Endothelial cell of umbilical vein (primary cell): ENCODE results near the gene GNAI1. TPM values are rescaled to one million over a fixed set of nuclear protein-coding genes. Genes with fewer than 3 reads are reported as not detected.
A peak's percentile ranks its signal among the peaks of the same experiment; 100 is the strongest.

Source experiments
- BruUV-seq: library from RNA; stranded (reverse); fragments of 400-500 nt; replicated peaks from 2 replicates; lab custom pipeline; 2021; lab: Mats Ljungman, UMichigan
- CTCF ChIA-PET: fragments of 300-600, 350-600 bp; sonication (Branson Sonifier 250); formaldehyde crosslinking; loops from one replicate; lab custom pipeline; 2021; ENCODE audit warnings: antibody characterized with exemption, inconsistent platforms; lab: Charles Lee
- POLR2A ChIA-PET: fragments of 300-600, 350-600 bp; sonication (Branson Sonifier 250); formaldehyde crosslinking; loops from one replicate; lab custom pipeline; 2021; ENCODE audit warnings: antibody characterized with exemption, inconsistent platforms; lab: Charles Lee
- DNase-seq: peaks from one replicate; pipeline ENCODE4 v3.0.0-alpha.2; 2011; ENCODE audit warnings: low read depth, low spot score
- FAIRE-seq: peaks from 2 replicates; lab custom pipeline; 2011; peaks lifted over from hg19 to GRCh38; lab: Jason Lieb, UNC
- H2AFZ ChIP-seq: 2 replicates; pipeline ENCODE4 v1.6.0; 2012; ENCODE audit warnings: low read depth, low read length, control low read depth, inconsistent platforms
- H3K27ac ChIP-seq: 2 replicates; pipeline ENCODE4 v1.5.1; 2011; ENCODE audit warnings: low read depth, mild to moderate bottlenecking, control low read depth, low read length, moderate library complexity; ENCODE audit not compliant: insufficient read depth
- H3K27me3 ChIP-seq, 2 experiments: 2 replicates each; pipeline versions ENCODE4 v1.6.0 to v1.6.1; 2011; ENCODE audit warnings: low read length in 2 of 2, mixed read lengths in 1 of 2; ENCODE audit not compliant: control insufficient read depth in 2 of 2, insufficient read depth in 2 of 2
- H3K36me3 ChIP-seq, 2 experiments: 2 replicates in 1 of 2; 3 replicates in 1 of 2; pipeline ENCODE4 v1.5.1; 2011; ENCODE audit warnings: low read length in 2 of 2, mild to moderate bottlenecking in 1 of 2, moderate library complexity in 1 of 2; ENCODE audit not compliant: control insufficient read depth in 2 of 2, insufficient read depth in 2 of 2; ENCODE audit errors: extremely low read depth in 1 of 2
- H3K4me1 ChIP-seq: 3 replicates; pipeline ENCODE4 v1.5.1; 2011; ENCODE audit warnings: mild to moderate bottlenecking, low read length; ENCODE audit not compliant: control insufficient read depth, insufficient read depth; ENCODE audit errors: extremely low read depth
- H3K4me2 ChIP-seq: 2 replicates; pipeline ENCODE4 v1.6.1; 2011; ENCODE audit warnings: low read length, control low read depth, mixed read lengths; ENCODE audit not compliant: insufficient read depth
- H3K4me3 ChIP-seq, 3 experiments: fragments of 200-600 bp in 1 of 3; sonication (generic), shearing (Covaris generic) in 1 of 3; replicated peaks in 1 of 3; 2 replicates each; pipeline ENCODE4 v1.5.1; 2011 to 2016; ENCODE audit warnings: control low read depth in 3 of 3, low read length in 3 of 3, mild to moderate bottlenecking in 2 of 3, inconsistent platforms in 1 of 3, low read depth in 1 of 3, moderate library complexity in 1 of 3; ENCODE audit not compliant: insufficient read depth in 1 of 3
- H3K79me2 ChIP-seq: 2 replicates; pipeline ENCODE4 v1.6.0; 2012; ENCODE audit warnings: low read length, inconsistent platforms; ENCODE audit not compliant: control insufficient read depth, insufficient read depth
- H3K9ac ChIP-seq: replicated peaks from 2 replicates; pipeline ENCODE3; 2011; ENCODE audit warnings: low read length, control low read depth; ENCODE audit not compliant: insufficient read depth; ENCODE audit errors: extremely low read depth
- H3K9me1 ChIP-seq: replicated peaks from 3 replicates; pipeline ENCODE4 v1.6.0; 2011; ENCODE audit warnings: mild to moderate bottlenecking, low read length; ENCODE audit not compliant: control insufficient read depth, insufficient read depth; ENCODE audit errors: extremely low read depth
- H3K9me3 ChIP-seq: replicated peaks from 2 replicates; pipeline ENCODE4 v1.5.1; 2012; ENCODE audit warnings: low read length, inconsistent platforms; ENCODE audit not compliant: control insufficient read depth, insufficient read depth
- H4K20me1 ChIP-seq: replicated peaks from 2 replicates; pipeline ENCODE3; 2011; ENCODE audit warnings: mild to moderate bottlenecking, low read length; ENCODE audit not compliant: control insufficient read depth, insufficient read depth; ENCODE audit errors: extremely low read depth
- EZH2 ChIP-seq: IDR thresholded peaks from 2 replicates; pipeline ENCODE4 v1.6.1; 2012; ENCODE audit warnings: borderline replicate concordance, low read depth, mild to moderate bottlenecking, moderate library complexity, low read length, inconsistent platforms; ENCODE audit not compliant: severe bottlenecking
- FOS ChIP-seq: IDR thresholded peaks from 2 replicates; pipeline ENCODE4 v1.6.1; 2011; ENCODE audit warnings: mild to moderate bottlenecking, low read length, moderate library complexity, borderline replicate concordance; ENCODE audit not compliant: insufficient read depth
- GATA2 ChIP-seq: IDR thresholded peaks from 2 replicates; pipeline ENCODE4 v1.7.0; 2011; ENCODE audit warnings: low read depth, mild to moderate bottlenecking, moderate library complexity, mixed read lengths, low read length; ENCODE audit not compliant: insufficient read length, insufficient read depth
- JUN ChIP-seq: IDR thresholded peaks from 2 replicates; pipeline ENCODE4 v1.6.1; 2011; ENCODE audit warnings: borderline replicate concordance, low read depth; ENCODE audit not compliant: insufficient read length, insufficient read depth
- MYC ChIP-seq: IDR thresholded peaks from one replicate; pipeline ENCODE4 v1.6.1; 2011; ENCODE audit warnings: mild to moderate bottlenecking, low read depth, low read length
- POLR2A ChIP-seq: IDR thresholded peaks from 2 replicates; pipeline ENCODE4 v1.6.1; 2012; ENCODE audit warnings: low read depth, mild to moderate bottlenecking, control low read depth, low read length
- POLR2AphosphoS5 ChIP-seq: IDR thresholded peaks from 2 replicates; pipeline ENCODE4 v1.6.1; 2012; ENCODE audit warnings: low read depth, mild to moderate bottlenecking, control low read depth, low read length, moderate library complexity; ENCODE audit not compliant: insufficient read depth
- dilution Hi-C: fragments of 300-500 bp; cut with MboI; formaldehyde crosslinking; loops from one replicate; pipeline ENCODE4 v1.15.0; 2019; ENCODE audit warnings: low sequenced_read_pairs; ENCODE audit not compliant: extremely low pct_ligation_motif_present
- intact Hi-C: fragments of 100-400 bp; cut with micrococcal nuclease; formaldehyde crosslinking; loops from one replicate; pipeline ENCODE4 v1.10.0; 2022
- polyA plus RNA-seq, 4 experiments: library from polyadenylated mRNA; depleted of rRNA in 3 of 4; stranded (reverse) in 3 of 4; unstranded in 1 of 4; fragments of >200 nt; gene quantifications; 2 replicates each; pipeline versions ENCODE4 v1.2.1 to v1.2.3, GENCODE V29; 2011 to 2012; ENCODE audit warnings: missing spikeins in 1 of 4
- total RNA-seq: library from RNA; stranded (reverse); gene quantifications from 2 replicates; pipeline ENCODE4 v1.2.3, GENCODE V29; 2021
- TF ChIP-seq, protein P1 (sequence below), 2 donors: IDR thresholded peaks; 1 replicate in 1 of 2; 2 replicates in 1 of 2; pipeline ENCODE4 v1.5.1; 2011; ENCODE audit warnings: low read length in 2 of 2, mild to moderate bottlenecking in 2 of 2, moderate library complexity in 2 of 2, control low read depth in 1 of 2, inconsistent platforms in 1 of 2, low read depth in 1 of 2; ENCODE audit not compliant: insufficient read depth in 1 of 2; ENCODE audit errors: extremely low read depth in 1 of 2
- TF ChIP-seq, protein P2 (sequence below): IDR thresholded peaks from 2 replicates; pipeline ENCODE4 v1.6.1; 2011; ENCODE audit not compliant: insufficient read depth, insufficient read length

Gene GNAI1
- total and polyA plus RNA-seq, 2 donors (not counting 3 experiments of a cell fraction or from before 2014, with no cell fraction given), result 7.5 to 15.0 TPM

DNA sequence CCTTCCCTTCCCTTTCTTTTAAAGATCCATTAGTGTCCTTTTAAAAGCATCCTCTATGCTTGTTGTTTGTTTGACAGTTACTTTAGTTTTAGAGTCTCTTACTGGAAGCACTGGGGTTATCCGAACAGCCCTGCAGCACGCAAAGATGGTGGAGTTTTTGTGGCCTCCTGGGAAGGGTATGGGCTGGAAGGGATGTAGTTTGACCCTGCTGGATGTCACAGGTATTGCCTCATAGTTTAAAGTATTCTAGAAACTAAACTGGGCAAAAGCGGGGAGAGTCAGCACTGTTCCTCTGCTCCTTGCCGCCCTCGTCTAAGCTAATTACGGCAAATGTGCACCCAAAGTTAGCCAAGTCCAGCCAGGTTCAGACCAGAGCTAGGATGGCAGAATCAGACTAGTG, 35.8 kb upstream of the GNAI1 start:
- ChIA-PET POLR2A (no interaction called here), CTCF (interaction anchor here (0.7 to 6.4 kb wide), 4 partner anchors 9 to 293 kb away, joined by 3 to 61 read pairs (median 4); no protein-coding TSS in a partner anchor)
- H3K9ac ChIP-seq, result no peak overlapping the region
- dilution Hi-C loops (no loop called here), intact Hi-C loops (no loop called here)
- no peaks in the 10 kb centered on the region for H3K9me3 ChIP-seq
- TF ChIP-seq, protein P1, sequence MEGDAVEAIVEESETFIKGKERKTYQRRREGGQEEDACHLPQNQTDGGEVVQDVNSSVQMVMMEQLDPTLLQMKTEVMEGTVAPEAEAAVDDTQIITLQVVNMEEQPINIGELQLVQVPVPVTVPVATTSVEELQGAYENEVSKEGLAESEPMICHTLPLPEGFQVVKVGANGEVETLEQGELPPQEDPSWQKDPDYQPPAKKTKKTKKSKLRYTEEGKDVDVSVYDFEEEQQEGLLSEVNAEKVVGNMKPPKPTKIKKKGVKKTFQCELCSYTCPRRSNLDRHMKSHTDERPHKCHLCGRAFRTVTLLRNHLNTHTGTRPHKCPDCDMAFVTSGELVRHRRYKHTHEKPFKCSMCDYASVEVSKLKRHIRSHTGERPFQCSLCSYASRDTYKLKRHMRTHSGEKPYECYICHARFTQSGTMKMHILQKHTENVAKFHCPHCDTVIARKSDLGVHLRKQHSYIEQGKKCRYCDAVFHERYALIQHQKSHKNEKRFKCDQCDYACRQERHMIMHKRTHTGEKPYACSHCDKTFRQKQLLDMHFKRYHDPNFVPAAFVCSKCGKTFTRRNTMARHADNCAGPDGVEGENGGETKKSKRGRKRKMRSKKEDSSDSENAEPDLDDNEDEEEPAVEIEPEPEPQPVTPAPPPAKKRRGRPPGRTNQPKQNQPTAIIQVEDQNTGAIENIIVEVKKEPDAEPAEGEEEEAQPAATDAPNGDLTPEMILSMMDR (IDR thresholded peaks at IDR 0.05; ENCODE audit: extremely low read depth in 1 of 2, insufficient read depth in 1 of 2, low read depth in 1 of 2, low read length in 2 of 2), result peak in 1 of 2 donors; percentile 10
- no peak for TF ChIP-seq GATA2
- no peaks in the 10 kb centered on the region for H3K79me2 ChIP-seq
- H3K27ac ChIP-seq, result no peak overlapping the region
- DNase-seq, result no peak
- no peaks in the 10 kb centered on the region for H4K20me1 ChIP-seq
- H3K27me3 ChIP-seq, result no peaks in the 10 kb centered on the region
- no peaks in the 10 kb centered on the region for H3K36me3 ChIP-seq
- no peak overlapping the region for H2AFZ ChIP-seq
- no peak overlapping the region for H3K4me2 ChIP-seq
- H3K4me3 ChIP-seq, result no peak overlapping the region
- FAIRE-seq, result no peak
- H3K4me1 ChIP-seq, result no peaks in the 10 kb centered on the region
- no TSS peak for BruUV-seq
- H3K9me1 ChIP-seq, result no peaks in the 10 kb centered on the region

DNA sequence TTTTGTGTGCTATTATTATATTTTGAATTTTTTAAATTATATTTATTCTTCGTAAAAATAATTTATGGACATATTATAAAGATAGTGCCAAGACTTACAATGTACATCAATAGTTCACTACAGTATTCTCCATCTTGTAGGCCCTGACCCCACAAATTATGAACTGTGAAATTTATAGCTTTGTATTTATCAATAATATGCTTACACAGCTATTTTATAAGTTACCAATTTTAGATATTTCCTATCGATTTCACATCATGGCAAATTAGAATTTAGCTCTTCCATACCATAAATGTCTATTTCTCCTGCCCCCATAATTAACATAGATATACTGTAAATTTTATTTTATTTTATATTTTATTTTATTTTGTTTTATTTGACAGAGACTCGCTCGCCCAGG, 34.4 kb upstream of the GNAI1 start:
- Histone ChIP-seq H3K36me3 (no peaks in the 10 kb centered on the region), H2AFZ (no peak overlapping the region), H3K79me2 (no peaks in the 10 kb centered on the region), H3K4me2 (no peak overlapping the region), H3K9me3 (no peaks in the 10 kb centered on the region), H3K9me1 (no peaks in the 10 kb centered on the region), H3K4me3 (no peak overlapping the region), H3K27me3 (no peaks in the 10 kb centered on the region), H3K9ac (no peak overlapping the region), H4K20me1 (no peaks in the 10 kb centered on the region), H3K4me1 (no peaks in the 10 kb centered on the region), H3K27ac (no peak overlapping the region)
- CTCF ChIA-PET, result interaction anchor here (1.4 to 2.0 kb wide), 3 partner anchors 33 to 292 kb away, joined by 6 read pairs; partner anchors contain the start of gene GNAI1
- POLR2A ChIA-PET, result no interaction called here
- FAIRE-seq (no peak), DNase-seq (no peak)
- TF ChIP-seq JUN (no peak), MYC (no peak), FOS (no peak), EZH2 (no peak), POLR2AphosphoS5 (no peak), GATA2 (no peak), POLR2A (no peak)
- TF ChIP-seq, protein P1 (IDR thresholded peaks at IDR 0.05; ENCODE audit: extremely low read depth in 1 of 2, insufficient read depth in 1 of 2, low read depth in 1 of 2, low read length in 2 of 2), result no peak
- TF ChIP-seq, protein P2, sequence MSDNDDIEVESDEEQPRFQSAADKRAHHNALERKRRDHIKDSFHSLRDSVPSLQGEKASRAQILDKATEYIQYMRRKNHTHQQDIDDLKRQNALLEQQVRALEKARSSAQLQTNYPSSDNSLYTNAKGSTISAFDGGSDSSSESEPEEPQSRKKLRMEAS, result no peak
- BruUV-seq, result no TSS peak
- dilution Hi-C loops, result no loop called here
- intact Hi-C loops, result no loop called here
